Measurements from ENCODE around the gene CEPT1. TPM values are rescaled to one million over a fixed set of nuclear protein-coding genes. Genes with fewer than 3 reads are reported as not detected.

The CEPT1 gene
- total RNA-seq, 1 experiment from 2014 or later = 33.0 TPM

- H3K14ac ChIP-seq (ENCODE audit: insufficient read depth, low read length) = no peak overlapping the region
Observed at GRCh38 chr1:111192658-111193519, 52.9 kb downstream of the CEPT1 start.

More at GRCh38 chr1:111192658-111193519, 52.9 kb downstream of the CEPT1 start:
- no peak overlapping the region for H3K27ac ChIP-seq (ENCODE audit: insufficient read length, low read depth, low read length)
- WGBS (ENCODE audit: extremely low coverage, insufficient read length, low lambda C conversion rate) = no CpG with 5 or more reads among the region's 10 CpGs
- no peak overlapping the region for H3K9ac ChIP-seq (ENCODE audit: extremely low read depth, insufficient read length, low read length)
- H3K4me1 ChIP-seq (ENCODE audit: insufficient read depth, low read length) = no peaks in the 10 kb centered on the region
- Mint-ChIP-seq H3K27me3 (ENCODE audit: low read depth) (no peaks in the 10 kb centered on the region; the same call in 1 of the 2 replicates), H3K27ac (peak overlapping the region in 1 of 3 experiments; percentile 81; a peak in 2 of 7 replicates), H3K9me3 (no peaks in the 10 kb centered on the region), H3K4me1 (peaks cover 9 to 15% of the 10 kb centered on the region in 2 experiments; a peak in 3 of 4 replicates), H3K36me3 (ENCODE audit: insufficient read depth in 1 of 3, low read depth in 3 of 3) (peaks cover 0 to 15% (median 3%) of the 10 kb centered on the region in 3 experiments; a peak in 3 of 7 replicates), H3K4me3 (no peak overlapping the region)
- no peak overlapping the region for H2BK20ac ChIP-seq (ENCODE audit: low read depth, low read length, poor library complexity, severe bottlenecking)
- H2BK5ac ChIP-seq (ENCODE audit: insufficient read length, low read length) = no peak overlapping the region
- no peak overlapping the region for H3T11ph ChIP-seq (ENCODE audit: low read length)
- H2BK15ac ChIP-seq (ENCODE audit: low read depth, low read length) = no peak overlapping the region
- no peak overlapping the region for H2BK120ac ChIP-seq (ENCODE audit: low read depth, low read length, poor library complexity, severe bottlenecking)
- no peak overlapping the region for H4K5ac ChIP-seq (ENCODE audit: insufficient read length, low read depth, low read length)
- H3K4me2 ChIP-seq (ENCODE audit: insufficient read depth, insufficient read length, low read length) = no peak overlapping the region
- no peaks in the 10 kb centered on the region for H3K9me3 ChIP-seq (ENCODE audit: control insufficient read depth, low read depth, low read length)
- DNase-seq = no peak
- no peak overlapping the region for H3K56ac ChIP-seq (ENCODE audit: insufficient read length, low read depth, low read length)
- no peak overlapping the region for H2BK12ac ChIP-seq (ENCODE audit: insufficient read length, low read depth, low read length)
- H4K8ac ChIP-seq (replicated peaks; ENCODE audit: insufficient read length, low read depth, low read length) = no peak overlapping the region
- H3K27me3 ChIP-seq (ENCODE audit: insufficient read depth, low read length) = no peaks in the 10 kb centered on the region; the same call in 1 of the 2 replicates
- no peaks in the 10 kb centered on the region for H3K79me1 ChIP-seq (ENCODE audit: insufficient read depth, low read depth, low read length, poor library complexity, severe bottlenecking)
- H3K23me2 ChIP-seq (ENCODE audit: insufficient read length, low read depth, low read length, poor library complexity, severe bottlenecking) = no peaks in the 10 kb centered on the region
- H3K4ac ChIP-seq (ENCODE audit: low read depth, low read length) = no peak overlapping the region
- no peak overlapping the region for H2AK5ac ChIP-seq (ENCODE audit: insufficient read length, low read length)
- no peaks in the 10 kb centered on the region for H3K79me2 ChIP-seq (ENCODE audit: insufficient read depth, low read length)
- TF ChIP-seq CTCF (conservative IDR thresholded peaks at IDR 0.05) = no peak
- H3K18ac ChIP-seq (ENCODE audit: insufficient read length, low read depth, low read length) = no peak overlapping the region
- no peak overlapping the region for H4K91ac ChIP-seq (ENCODE audit: insufficient read length, low read depth, low read length)
- no peaks in the 10 kb centered on the region for H4K20me1 ChIP-seq (ENCODE audit: control insufficient read depth, insufficient read depth, insufficient read length)
- no peak overlapping the region for H2AFZ ChIP-seq (ENCODE audit: low read length)
- H3K23ac ChIP-seq (ENCODE audit: insufficient read length, low read depth, low read length) = no peak overlapping the region

All from H9 (cell line).